HG02571 (cell line): ENCODE data around the gene B3GNT7.

Source experiments
- ATAC-seq: cut with Tn5 transposase; IDR thresholded peaks from one replicate; pipeline ENCODE4 v1.9.1; 2021; ENCODE audit warnings: mild to moderate bottlenecking, moderate library complexity; ENCODE audit not compliant: unreplicated experiment

B3GNT7 gene

GRCh38 chr2:231383416-231384108 lies 11.9 kb upstream of the B3GNT7 start:
- ATAC-seq, result no peak

GRCh38 chr2:231384109-231384435 lies 11.4 kb upstream of the B3GNT7 start:
- no peak for ATAC-seq

GRCh38 chr2:231384970-231385369 lies 10.5 kb upstream of the B3GNT7 start:
- ATAC-seq, result no peak

- no peak for ATAC-seq
These were observed 10.1 kb upstream of the B3GNT7 start for GRCh38 chr2:231385429-231385828.

- ATAC-seq, result no peak
These were observed 9.1 kb upstream of the B3GNT7 start for GRCh38 chr2:231386446-231386845.

- ATAC-seq, result no peak
These were observed 7.4 kb upstream of the B3GNT7 start for GRCh38 chr2:231387904-231388724.

- ATAC-seq, result no peak
These were observed 6.7 kb upstream of the B3GNT7 start for GRCh38 chr2:231388725-231389346.

- ATAC-seq, result no peak
These were observed 4.8 kb upstream of the B3GNT7 start for GRCh38 chr2:231390667-231391066.

GRCh38 chr2:231391981-231392380 lies 3.5 kb upstream of the B3GNT7 start:
- no peak for ATAC-seq

GRCh38 chr2:231392431-231393148 lies 2.9 kb upstream of the B3GNT7 start:
- ATAC-seq, result no peak

- ATAC-seq, result peak; percentile 36
These were observed 2.1 kb upstream of the B3GNT7 start for GRCh38 chr2:231393149-231394131.

GRCh38 chr2:231394211-231395141 lies 1.0 kb upstream of the B3GNT7 start:
- ATAC-seq, result peak; percentile 28

GRCh38 chr2:231396058-231396821 lies 730 bp downstream of the B3GNT7 start:
- no peak for ATAC-seq

- no peak for ATAC-seq
These were observed 1.8 kb downstream of the B3GNT7 start for GRCh38 chr2:231397011-231397927.

GRCh38 chr2:231397928-231398294 lies 2.4 kb downstream of the B3GNT7 start:
- ATAC-seq, result no peak

- ATAC-seq, result no peak
These were observed 3.1 kb downstream of the B3GNT7 start for GRCh38 chr2:231398585-231398984.
